MG63 (cell line): ENCODE data around the gene MCM9. TPM values are rescaled to one million over a fixed set of nuclear protein-coding genes. Genes with fewer than 3 reads are reported as not detected.

ENCODE experiments used
- DNase-seq: peaks from one replicate; pipeline ENCODE4 v3.0.0-alpha.2; 2020
- H3K27me3 ChIP-seq: fragments of 250-450 bp; sonication (Bioruptor Pico); 2 replicates; pipeline ENCODE4 v1.5.1; 2020; ENCODE audit warnings: mild to moderate bottlenecking, moderate library complexity
- H3K36me3 ChIP-seq: fragments of 250-450 bp; sonication (Bioruptor Pico); 2 replicates; pipeline ENCODE4 v1.5.1; 2020; ENCODE audit warnings: mild to moderate bottlenecking, moderate library complexity
- H3K4me3 ChIP-seq: fragments of 250-450 bp; sonication (Bioruptor Pico); 2 replicates; pipeline ENCODE4 v1.5.1; 2020; ENCODE audit warnings: mild to moderate bottlenecking, moderate library complexity
- H3K9me3 ChIP-seq: fragments of 250-450 bp; sonication (Bioruptor Pico); 2 replicates; pipeline ENCODE4 v1.5.1; 2020; ENCODE audit warnings: mild to moderate bottlenecking, moderate library complexity
- total RNA-seq: library from RNA; depleted of rRNA; stranded (reverse); fragments of >200 nt; shearing (Covaris generic); gene quantifications from 2 replicates; pipeline ENCODE4 v1.2.3, GENCODE V29; 2014; ENCODE audit warnings: low replicate concordance; rRNA removed

MCM9 gene
- total RNA-seq: 3.0 and 7.9 TPM in 2 replicates

- Histone ChIP-seq H3K27me3 (no peaks in the 10 kb centered on the region; the same call in 1 of the 2 replicates), H3K4me3 (peak within 1 kb of the TSS; percentile 94), H3K9me3 (no peaks in the 10 kb centered on the region), H3K36me3 (peaks cover 24% of the 10 kb centered on the region)
- DNase-seq: peak; percentile 89
These were observed at the start of gene MCM9 for GRCh38 chr6:118934461-118935330. Gene MCM9, minus strand, starts transcription at chr6:118935159. Its CDS starts 3,436 bp downstream, at chr6:118931723.

- no peaks in the 10 kb centered on the region for H3K36me3 ChIP-seq
- H3K4me3 ChIP-seq: no peak overlapping the region
- no peaks in the 10 kb centered on the region for H3K27me3 ChIP-seq
- H3K9me3 ChIP-seq: no peaks in the 10 kb centered on the region
- no peak for DNase-seq
These were observed 49.4 kb upstream of the MCM9 start for GRCh38 chr6:118984342-118984741.

- no peaks in the 10 kb centered on the region for H3K27me3 ChIP-seq
These were observed 47.6 kb upstream of the MCM9 start for GRCh38 chr6:118982575-118982911.

GRCh38 chr6:118981884-118982574 is 47.1 kb upstream of the MCM9 start:
- Histone ChIP-seq H3K27me3 (no peaks in the 10 kb centered on the region), H3K36me3 (no peaks in the 10 kb centered on the region), H3K4me3 (no peak overlapping the region), H3K9me3 (no peaks in the 10 kb centered on the region)
- no peak for DNase-seq

More at GRCh38 chr6:118982575-118982911, 47.6 kb upstream of the MCM9 start:
- no peak for DNase-seq
- no peaks in the 10 kb centered on the region for H3K36me3 ChIP-seq
- H3K9me3 ChIP-seq: no peaks in the 10 kb centered on the region
- H3K4me3 ChIP-seq: no peak overlapping the region

- no peak for DNase-seq
- Histone ChIP-seq H3K4me3 (no peak overlapping the region), H3K9me3 (no peaks in the 10 kb centered on the region), H3K36me3 (no peaks in the 10 kb centered on the region), H3K27me3 (no peaks in the 10 kb centered on the region)
These were observed 45.1 kb upstream of the MCM9 start for GRCh38 chr6:118980063-118980462.

GRCh38 chr6:118974790-118975189 is 39.8 kb upstream of the MCM9 start:
- no peaks in the 10 kb centered on the region for H3K9me3 ChIP-seq
- no peak for DNase-seq
- H3K27me3 ChIP-seq: no peaks in the 10 kb centered on the region
- H3K4me3 ChIP-seq: no peak overlapping the region
- H3K36me3 ChIP-seq: no peaks in the 10 kb centered on the region

GRCh38 chr6:118971682-118972081 is 36.7 kb upstream of the MCM9 start:
- H3K9me3 ChIP-seq: no peaks in the 10 kb centered on the region
- DNase-seq: no peak
- no peaks in the 10 kb centered on the region for H3K36me3 ChIP-seq
- H3K4me3 ChIP-seq: no peak overlapping the region
- no peaks in the 10 kb centered on the region for H3K27me3 ChIP-seq

- H3K27me3 ChIP-seq: no peaks in the 10 kb centered on the region
- no peaks in the 10 kb centered on the region for H3K36me3 ChIP-seq
- no peaks in the 10 kb centered on the region for H3K9me3 ChIP-seq
- H3K4me3 ChIP-seq: no peak overlapping the region
- DNase-seq: no peak
These were observed 35.9 kb upstream of the MCM9 start for GRCh38 chr6:118970866-118971265.

GRCh38 chr6:118968416-118968815 is 33.5 kb upstream of the MCM9 start:
- Histone ChIP-seq H3K36me3 (no peaks in the 10 kb centered on the region), H3K4me3 (no peak overlapping the region), H3K27me3 (no peaks in the 10 kb centered on the region), H3K9me3 (no peaks in the 10 kb centered on the region)
- no peak for DNase-seq

GRCh38 chr6:118967239-118967638 is 32.3 kb upstream of the MCM9 start:
- Histone ChIP-seq H3K27me3 (no peaks in the 10 kb centered on the region), H3K4me3 (no peak overlapping the region), H3K36me3 (no peaks in the 10 kb centered on the region), H3K9me3 (no peaks in the 10 kb centered on the region)
- DNase-seq: no peak

GRCh38 chr6:118965843-118966370 is 30.9 kb upstream of the MCM9 start:
- H3K4me3 ChIP-seq: no peak overlapping the region

GRCh38 chr6:118965371-118965770 is 30.4 kb upstream of the MCM9 start:
- no peak for DNase-seq
- Histone ChIP-seq H3K9me3 (no peaks in the 10 kb centered on the region), H3K36me3 (no peaks in the 10 kb centered on the region), H3K4me3 (no peak overlapping the region), H3K27me3 (no peaks in the 10 kb centered on the region)

More at GRCh38 chr6:118965843-118966370, 30.9 kb upstream of the MCM9 start:
- no peaks in the 10 kb centered on the region for H3K36me3 ChIP-seq
- H3K9me3 ChIP-seq: no peaks in the 10 kb centered on the region
- no peaks in the 10 kb centered on the region for H3K27me3 ChIP-seq
- DNase-seq: no peak

GRCh38 chr6:118963003-118963402 is 28.0 kb upstream of the MCM9 start:
- no peak for DNase-seq
- H3K27me3 ChIP-seq: no peaks in the 10 kb centered on the region
- H3K36me3 ChIP-seq: no peaks in the 10 kb centered on the region
- no peak overlapping the region for H3K4me3 ChIP-seq
- H3K9me3 ChIP-seq: no peaks in the 10 kb centered on the region

GRCh38 chr6:118959903-118960302 is 24.9 kb upstream of the MCM9 start:
- H3K4me3 ChIP-seq: no peak overlapping the region
- no peaks in the 10 kb centered on the region for H3K36me3 ChIP-seq
- 0 out of 2 replicates have a peak, but pooled peaks cover 2% of the 10 kb centered on the region for H3K27me3 ChIP-seq
- no peaks in the 10 kb centered on the region for H3K9me3 ChIP-seq
- DNase-seq: no peak

GRCh38 chr6:118953391-118953790 is 18.4 kb upstream of the MCM9 start:
- H3K36me3 ChIP-seq: no peaks in the 10 kb centered on the region
- no peaks in the 10 kb centered on the region; the same call in 1 of the 2 replicates for H3K9me3 ChIP-seq
- 0 out of 2 replicates have a peak, but pooled peaks cover 2% of the 10 kb centered on the region for H3K27me3 ChIP-seq
- no peak for DNase-seq
- no peak overlapping the region for H3K4me3 ChIP-seq

GRCh38 chr6:118952683-118953082 is 17.7 kb upstream of the MCM9 start:
- Histone ChIP-seq H3K4me3 (no peak overlapping the region), H3K27me3 (0 out of 2 replicates have a peak, but pooled peaks cover 2% of the 10 kb centered on the region), H3K36me3 (no peaks in the 10 kb centered on the region), H3K9me3 (no peaks in the 10 kb centered on the region; the same call in 1 of the 2 replicates)
- DNase-seq: no peak

- Histone ChIP-seq H3K4me3 (no peak overlapping the region), H3K9me3 (peaks cover 14% of the 10 kb centered on the region), H3K36me3 (no peaks in the 10 kb centered on the region), H3K27me3 (no peaks in the 10 kb centered on the region)
- DNase-seq: no peak
These were observed 10.3 kb upstream of the MCM9 start for GRCh38 chr6:118945217-118945616.
